Adrenal gland (tissue), 12 donors: ENCODE results near the gene KIF2A. TPM values are rescaled to one million over a fixed set of nuclear protein-coding genes. Genes with fewer than 3 reads are reported as not detected.

ENCODE experiments used
- DNase-seq, 7 donors: peaks; one replicate each; pipeline ENCODE4 v3.0.0-alpha.2; 2019 to 2020
- H3K27ac ChIP-seq, 5 donors: fragments of 200-600 bp; sonication (generic) in 4 of 5; 1 replicate in 3 of 5; 2 replicates in 2 of 5; pipeline versions ENCODE4 v1.5.1 to v1.8.0; 2016 to 2020; ENCODE audit warnings: mild to moderate bottlenecking in 1 of 5
- H3K27me3 ChIP-seq: fragments of 200-600 bp; 2 replicates; pipeline ENCODE4 v1.8.0; 2021
- H3K36me3 ChIP-seq, 2 donors: fragments of 200-600 bp; replicated peaks in 1 of 2; 1 replicate in 1 of 2; 2 replicates in 1 of 2; pipeline versions ENCODE4 v1.5.1 to v1.8.0; 2018 to 2022
- H3K4me1 ChIP-seq, 2 donors: fragments of 200-600 bp; replicated peaks in 1 of 2; 1 replicate in 1 of 2; 2 replicates in 1 of 2; pipeline versions ENCODE4 v1.5.1 to v1.8.0; 2018 to 2021
- H3K4me3 ChIP-seq, 4 donors: fragments of 200-600 bp; sonication (generic) in 3 of 4; one replicate each; pipeline ENCODE4 v1.5.1; 2016 to 2018
- H3K9me3 ChIP-seq, 3 donors: fragments of 200-600 bp; sonication (generic) in 1 of 3; replicated peaks in 1 of 3; 1 replicate in 2 of 3; 2 replicates in 1 of 3; pipeline versions ENCODE4 v1.5.1 to v1.8.0; 2016 to 2021
- CTCF ChIP-seq, 6 experiments: fragments of 450-650 bp in 4 of 6; fragments of 200-600 bp in 2 of 6; sonication (generic) in 1 of 6; IDR thresholded peaks; 1 replicate in 5 of 6; 2 replicates in 1 of 6; pipeline versions ENCODE4 v1.5.1 to v1.8.0; 2016 to 2021; ENCODE audit warnings: antibody characterized with exemption in 6 of 6, mild to moderate bottlenecking in 2 of 6, moderate library complexity in 1 of 6
- POLR2A ChIP-seq, 2 donors: fragments of 450-650 bp; IDR thresholded peaks; one replicate each; pipeline ENCODE4 v1.6.1; 2017; ENCODE audit warnings: antibody characterized with exemption in 2 of 2, mild to moderate bottlenecking in 2 of 2, moderate library complexity in 1 of 2
- WGBS, 4 donors: extraction: QIAGEN DNeasy Blood & Tissue Kit in 2 of 4; methylation state at CpG; one replicate each; pipeline versions ENCODE4 v1.1.5 to v1.1.7; 2013 to 2017; 5-methylcytosine and 5-hydroxymethylcytosine counted together
- intact Hi-C, 2 donors: fragments of 100-400 bp; cut with DNase I; formaldehyde crosslinking; loops; one replicate each; pipeline versions ENCODE4 v1.14.1 to v1.15.0; 2022 to 2023
- polyA plus RNA-seq, 3 donors: library from polyadenylated mRNA; stranded (reverse); fragments of 200-250 nt in 2 of 3; fragments of 350-450 nt in 1 of 3; fragmentation: Illumina TruSeq in 1 of 3; extraction: RNeasy Lipid Tissue Mini Kit (QIAGEN cat#74804) in 1 of 3; gene quantifications; one replicate each; pipeline ENCODE4 v1.2.3, GENCODE V29; 2013 to 2014
- total RNA-seq, 9 donors: library from RNA; depleted of rRNA in 4 of 9; stranded (reverse); fragments of >200 nt in 4 of 9; fragments of 120-200 nt in 1 of 9; fragmentation: NEBNext Ultra II Directional in 1 of 9; extraction: Animal tissue kit (Norgen Biotek cat#: 25700) in 1 of 9; gene quantifications; one replicate each; pipeline versions ENCODE4 v1.1.0 to v1.2.4, GENCODE V29; 2013 to 2023
- donor health status: healthy with polysubstance abuse.
- donor health status: Bipolar disorder and iron deficiency.
- donor health status: DM: yes; HTN: yes; CAD: no.
- donor health status: DM: no; HTN: no; CAD: no.
- donor health status: DM: no; HTN: no; CAD: no.
- donor health status: DM: yes; HTN: yes; CAD: no.

KIF2A gene
- total and polyA plus RNA-seq, 12 donors, result 2.1 to 50.2 (median 24.2) TPM

GRCh38 chr5:62283005-62283404, 23.0 kb upstream of the KIF2A start:
- H3K4me3 ChIP-seq, result no peak overlapping the region
- no peaks in the 10 kb centered on the region for H3K36me3 ChIP-seq
- intact Hi-C loops, result no loop called here
- H3K27ac ChIP-seq, result no peak overlapping the region
- TF ChIP-seq CTCF (IDR thresholded peaks at IDR 0.05), result no peak
- TF ChIP-seq POLR2A (IDR thresholded peaks at IDR 0.05), result no peak
- H3K9me3 ChIP-seq, result no peaks in the 10 kb centered on the region
- DNase-seq, result no peak
- no peaks in the 10 kb centered on the region for H3K4me1 ChIP-seq
- no peaks in the 10 kb centered on the region for H3K27me3 ChIP-seq

GRCh38 chr5:62283861-62284260, 22.1 kb upstream of the KIF2A start:
- no peaks in the 10 kb centered on the region for H3K36me3 ChIP-seq
- TF ChIP-seq POLR2A (IDR thresholded peaks at IDR 0.05), result no peak
- H3K4me3 ChIP-seq, result no peak overlapping the region
- DNase-seq, result no peak
- H3K9me3 ChIP-seq, result no peaks in the 10 kb centered on the region
- no peaks in the 10 kb centered on the region for H3K27me3 ChIP-seq
- H3K4me1 ChIP-seq, result no peaks in the 10 kb centered on the region
- intact Hi-C loops, result no loop called here
- WGBS, 4 donors, result 63 to 78% (median 73%) methylated on average over 2 of the region's 2 CpGs
- H3K27ac ChIP-seq, result no peak overlapping the region

GRCh38 chr5:62284946-62285891, 20.8 kb upstream of the KIF2A start:
- H3K27ac ChIP-seq, result no peak overlapping the region
- no peak for DNase-seq
- intact Hi-C loops, result no loop called here
- no peak for TF ChIP-seq CTCF (IDR thresholded peaks at IDR 0.05)
- no peak for TF ChIP-seq POLR2A (IDR thresholded peaks at IDR 0.05)
- H3K4me3 ChIP-seq, result no peak overlapping the region
- no peaks in the 10 kb centered on the region for H3K4me1 ChIP-seq
- 73 to 87% (median 79%) methylated on average over 6 of the region's 6 CpGs for WGBS, 4 donors
- no peaks in the 10 kb centered on the region for H3K27me3 ChIP-seq
- H3K36me3 ChIP-seq, result no peaks in the 10 kb centered on the region
- H3K9me3 ChIP-seq, result no peaks in the 10 kb centered on the region

- Histone ChIP-seq H3K36me3 (no peaks in the 10 kb centered on the region), H3K4me1 (no peaks in the 10 kb centered on the region), H3K9me3 (no peaks in the 10 kb centered on the region), H3K27ac (no peak overlapping the region), H3K27me3 (no peaks in the 10 kb centered on the region), H3K4me3 (no peak overlapping the region)
- DNase-seq, result no peak
- intact Hi-C loops, result no loop called here
- WGBS, 4 donors, result 74 to 84% (median 81%) methylated on average over 3 of the region's 3 CpGs
- TF ChIP-seq POLR2A (IDR thresholded peaks at IDR 0.05) (no peak), CTCF (IDR thresholded peaks at IDR 0.05) (no peak)
Measured at GRCh38 chr5:62286834-62287233, 19.2 kb upstream of the KIF2A start.

GRCh38 chr5:62287237-62287636, 18.8 kb upstream of the KIF2A start:
- DNase-seq, result no peak
- intact Hi-C loops, result no loop called here
- no peaks in the 10 kb centered on the region for H3K36me3 ChIP-seq
- 63 to 75% (median 65%) methylated on average over 3 of the region's 3 CpGs for WGBS, 4 donors
- TF ChIP-seq POLR2A (IDR thresholded peaks at IDR 0.05), result no peak
- TF ChIP-seq CTCF (IDR thresholded peaks at IDR 0.05), result no peak
- no peaks in the 10 kb centered on the region for H3K4me1 ChIP-seq
- H3K27me3 ChIP-seq, result no peaks in the 10 kb centered on the region
- no peak overlapping the region for H3K27ac ChIP-seq
- no peaks in the 10 kb centered on the region for H3K9me3 ChIP-seq
- H3K4me3 ChIP-seq, result no peak overlapping the region
